Measurements from ENCODE around the gene MYPOP.

MYPOP gene

GRCh38 chr19:45901912-45902650, at the start of gene MYPOP:
TSS of gene MYPOP (minus strand) at chr19:45902613. CDS start at chr19:45901773, 840 bp downstream.
- Histone ChIP-seq H3K4me3 (ENCODE audit: low read length) (peak within 1 kb of the TSS; percentile 79), H3K9me3 (ENCODE audit: control insufficient read depth, low read length) (no peaks in the 10 kb centered on the region), H3K36me3 (ENCODE audit: control insufficient read depth, insufficient read depth, low read length) (no peaks in the 10 kb centered on the region), H3K9ac (ENCODE audit: low read length) (peak within 1 kb of the TSS; percentile 78), H3K27me3 (ENCODE audit: control insufficient read depth, insufficient read depth, low read length) (no peaks in the 10 kb centered on the region), H3K4me1 (ENCODE audit: control insufficient read depth, insufficient read depth, low read length) (peaks cover 13% of the 10 kb centered on the region)

GRCh38 chr19:45947926-45948325, 45.5 kb upstream of the MYPOP start:
- Histone ChIP-seq H3K4me1 (ENCODE audit: control insufficient read depth, insufficient read depth, low read length) (no peaks in the 10 kb centered on the region), H3K9me3 (ENCODE audit: control insufficient read depth, low read length) (no peaks in the 10 kb centered on the region), H3K9ac (ENCODE audit: low read length) (no peak overlapping the region), H3K27me3 (ENCODE audit: control insufficient read depth, insufficient read depth, low read length) (no peaks in the 10 kb centered on the region), H3K4me3 (ENCODE audit: low read length) (no peak overlapping the region), H3K36me3 (ENCODE audit: control insufficient read depth, insufficient read depth, low read length) (no peaks in the 10 kb centered on the region)

GRCh38 chr19:45940515-45940805, 38.0 kb upstream of the MYPOP start:
- no peak overlapping the region for H3K4me3 ChIP-seq (ENCODE audit: low read length)
- no peaks in the 10 kb centered on the region for H3K9me3 ChIP-seq (ENCODE audit: control insufficient read depth, low read length)
- H3K4me1 ChIP-seq (ENCODE audit: control insufficient read depth, insufficient read depth, low read length) = no peaks in the 10 kb centered on the region
- H3K36me3 ChIP-seq (ENCODE audit: control insufficient read depth, insufficient read depth, low read length) = no peaks in the 10 kb centered on the region
- peaks cover 33% of the 10 kb centered on the region for H3K27me3 ChIP-seq (ENCODE audit: control insufficient read depth, insufficient read depth, low read length)
- H3K9ac ChIP-seq (ENCODE audit: low read length) = no peak overlapping the region

GRCh38 chr19:45939792-45940514, 37.5 kb upstream of the MYPOP start:
- H3K4me3 ChIP-seq (ENCODE audit: low read length) = no peak overlapping the region
- H3K27me3 ChIP-seq (ENCODE audit: control insufficient read depth, insufficient read depth, low read length) = peaks cover 37% of the 10 kb centered on the region
- H3K9ac ChIP-seq (ENCODE audit: low read length) = no peak overlapping the region

GRCh38 chr19:45938733-45939319, 36.4 kb upstream of the MYPOP start:
- H3K4me3 ChIP-seq (ENCODE audit: low read length) = no peak overlapping the region
- H3K9me3 ChIP-seq (ENCODE audit: control insufficient read depth, low read length) = no peaks in the 10 kb centered on the region
- no peaks in the 10 kb centered on the region for H3K4me1 ChIP-seq (ENCODE audit: control insufficient read depth, insufficient read depth, low read length)
- H3K9ac ChIP-seq (ENCODE audit: low read length) = no peak overlapping the region
- H3K27me3 ChIP-seq (ENCODE audit: control insufficient read depth, insufficient read depth, low read length) = peaks cover 43% of the 10 kb centered on the region
- no peaks in the 10 kb centered on the region for H3K36me3 ChIP-seq (ENCODE audit: control insufficient read depth, insufficient read depth, low read length)

More at GRCh38 chr19:45939792-45940514, 37.5 kb upstream of the MYPOP start:
- Histone ChIP-seq H3K36me3 (ENCODE audit: control insufficient read depth, insufficient read depth, low read length) (no peaks in the 10 kb centered on the region), H3K9me3 (ENCODE audit: control insufficient read depth, low read length) (no peaks in the 10 kb centered on the region), H3K4me1 (ENCODE audit: control insufficient read depth, insufficient read depth, low read length) (no peaks in the 10 kb centered on the region)

GRCh38 chr19:45935267-45935666, 32.9 kb upstream of the MYPOP start:
- H3K9me3 ChIP-seq (ENCODE audit: control insufficient read depth, low read length) = no peaks in the 10 kb centered on the region
- no peak overlapping the region for H3K9ac ChIP-seq (ENCODE audit: low read length)
- H3K4me1 ChIP-seq (ENCODE audit: control insufficient read depth, insufficient read depth, low read length) = no peaks in the 10 kb centered on the region
- H3K27me3 ChIP-seq (ENCODE audit: control insufficient read depth, insufficient read depth, low read length) = peaks cover 50% of the 10 kb centered on the region
- H3K4me3 ChIP-seq (ENCODE audit: low read length) = no peak overlapping the region
- H3K36me3 ChIP-seq (ENCODE audit: control insufficient read depth, insufficient read depth, low read length) = no peaks in the 10 kb centered on the region

- H3K36me3 ChIP-seq (ENCODE audit: control insufficient read depth, insufficient read depth, low read length) = no peaks in the 10 kb centered on the region
- no peaks in the 10 kb centered on the region for H3K9me3 ChIP-seq (ENCODE audit: control insufficient read depth, low read length)
- no peak overlapping the region for H3K9ac ChIP-seq (ENCODE audit: low read length)
- peaks cover 48% of the 10 kb centered on the region for H3K27me3 ChIP-seq (ENCODE audit: control insufficient read depth, insufficient read depth, low read length)
- no peak overlapping the region for H3K4me3 ChIP-seq (ENCODE audit: low read length)
- H3K4me1 ChIP-seq (ENCODE audit: control insufficient read depth, insufficient read depth, low read length) = no peaks in the 10 kb centered on the region
Measured at GRCh38 chr19:45934551-45935230, 32.3 kb upstream of the MYPOP start.

GRCh38 chr19:45933759-45934158, 31.3 kb upstream of the MYPOP start:
- H3K36me3 ChIP-seq (ENCODE audit: control insufficient read depth, insufficient read depth, low read length) = no peaks in the 10 kb centered on the region
- H3K9ac ChIP-seq (ENCODE audit: low read length) = no peak overlapping the region
- H3K4me3 ChIP-seq (ENCODE audit: low read length) = no peak overlapping the region
- H3K9me3 ChIP-seq (ENCODE audit: control insufficient read depth, low read length) = no peaks in the 10 kb centered on the region
- H3K27me3 ChIP-seq (ENCODE audit: control insufficient read depth, insufficient read depth, low read length) = peaks cover 39% of the 10 kb centered on the region
- no peaks in the 10 kb centered on the region for H3K4me1 ChIP-seq (ENCODE audit: control insufficient read depth, insufficient read depth, low read length)

GRCh38 chr19:45931055-45931454, 28.6 kb upstream of the MYPOP start:
- Histone ChIP-seq H3K36me3 (ENCODE audit: control insufficient read depth, insufficient read depth, low read length) (no peaks in the 10 kb centered on the region), H3K9me3 (ENCODE audit: control insufficient read depth, low read length) (no peaks in the 10 kb centered on the region), H3K4me1 (ENCODE audit: control insufficient read depth, insufficient read depth, low read length) (peaks cover 8% of the 10 kb centered on the region), H3K4me3 (ENCODE audit: low read length) (no peak overlapping the region), H3K27me3 (ENCODE audit: control insufficient read depth, insufficient read depth, low read length) (peaks cover 27% of the 10 kb centered on the region), H3K9ac (ENCODE audit: low read length) (no peak overlapping the region)

GRCh38 chr19:45929247-45929646, 26.8 kb upstream of the MYPOP start:
- Histone ChIP-seq H3K27me3 (ENCODE audit: control insufficient read depth, insufficient read depth, low read length) (peaks cover 15% of the 10 kb centered on the region), H3K4me3 (ENCODE audit: low read length) (no peak overlapping the region), H3K4me1 (ENCODE audit: control insufficient read depth, insufficient read depth, low read length) (peaks cover 8% of the 10 kb centered on the region), H3K36me3 (ENCODE audit: control insufficient read depth, insufficient read depth, low read length) (no peaks in the 10 kb centered on the region), H3K9ac (ENCODE audit: low read length) (no peak overlapping the region), H3K9me3 (ENCODE audit: control insufficient read depth, low read length) (no peaks in the 10 kb centered on the region)

GRCh38 chr19:45927565-45928261, 25.3 kb upstream of the MYPOP start:
- Histone ChIP-seq H3K4me3 (ENCODE audit: low read length) (no peak overlapping the region), H3K36me3 (ENCODE audit: control insufficient read depth, insufficient read depth, low read length) (no peaks in the 10 kb centered on the region), H3K9me3 (ENCODE audit: control insufficient read depth, low read length) (no peaks in the 10 kb centered on the region), H3K9ac (ENCODE audit: low read length) (no peak overlapping the region), H3K27me3 (ENCODE audit: control insufficient read depth, insufficient read depth, low read length) (peaks cover 9% of the 10 kb centered on the region), H3K4me1 (ENCODE audit: control insufficient read depth, insufficient read depth, low read length) (peaks cover 8% of the 10 kb centered on the region)
